Urothelium cell line (cell line): ENCODE measurements around the gene WRNIP1.
"Not testable (repeated sequence)": the region's sequence is repeated elsewhere in the genome, so short reads cannot be mapped to it uniquely, and the experiment has no call there.

ENCODE experiments used
- DNase-seq: peaks from one replicate; pipeline ENCODE4 v3.0.0; 2011; ENCODE audit warnings: low spot score, mixed read lengths
- FAIRE-seq: peaks from 2 replicates; lab custom pipeline; 2011; peaks lifted over from hg19 to GRCh38; lab: Jason Lieb, UNC

Gene WRNIP1

GRCh38 chr6:2782825-2783187 is 17.6 kb downstream of the WRNIP1 start:
- FAIRE-seq, result no peak
- no peak for DNase-seq

- FAIRE-seq, result no peak
- DNase-seq, result no peak
Measured at GRCh38 chr6:2783188-2783963, 18.2 kb downstream of the WRNIP1 start.

GRCh38 chr6:2784061-2784460 is 18.9 kb downstream of the WRNIP1 start:
- no peak for FAIRE-seq
- DNase-seq, result no peak

GRCh38 chr6:2784930-2785329 is 19.7 kb downstream of the WRNIP1 start:
- DNase-seq (no peak), FAIRE-seq (no peak)

GRCh38 chr6:2786269-2786668 is 21.1 kb downstream of the WRNIP1 start:
- FAIRE-seq, result no peak
- no peak for DNase-seq

- FAIRE-seq, result no peak
- peak; percentile 71 for DNase-seq
Measured at GRCh38 chr6:2790588-2791449, 25.6 kb downstream of the WRNIP1 start.

GRCh38 chr6:2791450-2791974 is 26.3 kb downstream of the WRNIP1 start:
- DNase-seq (no peak), FAIRE-seq (no peak)

GRCh38 chr6:2792330-2793110 is 27.3 kb downstream of the WRNIP1 start:
- no peak for DNase-seq
- no peak for FAIRE-seq

GRCh38 chr6:2793534-2794151 is 28.4 kb downstream of the WRNIP1 start:
- DNase-seq (no peak), FAIRE-seq (no peak)

- FAIRE-seq (no peak), DNase-seq (no peak)
Measured at GRCh38 chr6:2794171-2794730, 29.1 kb downstream of the WRNIP1 start.

GRCh38 chr6:2795162-2795561 is 30.0 kb downstream of the WRNIP1 start:
- FAIRE-seq (no peak), DNase-seq (no peak)

- FAIRE-seq (no peak), DNase-seq (no peak)
Measured at GRCh38 chr6:2795956-2796355, 30.8 kb downstream of the WRNIP1 start.

GRCh38 chr6:2796861-2797260 is 31.7 kb downstream of the WRNIP1 start:
- DNase-seq (no peak), FAIRE-seq (no peak)

- FAIRE-seq (no peak), DNase-seq (no peak)
Measured at GRCh38 chr6:2797564-2798031, 32.4 kb downstream of the WRNIP1 start.

- DNase-seq (no peak), FAIRE-seq (no peak)
Measured at GRCh38 chr6:2798586-2799134, 33.5 kb downstream of the WRNIP1 start.

- FAIRE-seq (no peak), DNase-seq (no peak)
Measured at GRCh38 chr6:2799936-2800527, 34.8 kb downstream of the WRNIP1 start.

- DNase-seq (no peak), FAIRE-seq (no peak)
Measured at GRCh38 chr6:2800552-2801316, 35.5 kb downstream of the WRNIP1 start.

GRCh38 chr6:2801687-2802086 is 36.5 kb downstream of the WRNIP1 start:
- FAIRE-seq, DNase-seq: not testable (repeated sequence)
